Astrocyte of the hippocampus (primary cell): ENCODE data around the gene ADPRHL1.

ENCODE experiments used
- DNase-seq: peaks from one replicate; pipeline ENCODE4 v3.0.0; 2011; ENCODE audit warnings: low read depth, low spot score

The ADPRHL1 gene

GRCh38 chr13:113417836-113418721 is 35.2 kb downstream of the ADPRHL1 start:
- DNase-seq = no peak

GRCh38 chr13:113417008-113417751 is 36.1 kb downstream of the ADPRHL1 start:
- DNase-seq = no peak

- DNase-seq = no peak
These were observed 37.5 kb downstream of the ADPRHL1 start for GRCh38 chr13:113415825-113416224.

GRCh38 chr13:113415032-113415431 is 38.3 kb downstream of the ADPRHL1 start:
- no peak for DNase-seq

- no peak for DNase-seq
These were observed 39.0 kb downstream of the ADPRHL1 start for GRCh38 chr13:113414335-113414734.

- DNase-seq = no peak
These were observed 39.4 kb downstream of the ADPRHL1 start for GRCh38 chr13:113413898-113414282.

GRCh38 chr13:113413178-113413897 is 40.0 kb downstream of the ADPRHL1 start:
- peak; percentile 84 for DNase-seq

- DNase-seq = no peak
These were observed 40.8 kb downstream of the ADPRHL1 start for GRCh38 chr13:113412440-113412839.

- DNase-seq = peak; percentile 94
These were observed 41.9 kb downstream of the ADPRHL1 start for GRCh38 chr13:113411216-113412023.

- peak; percentile 91 for DNase-seq
These were observed 42.7 kb downstream of the ADPRHL1 start for GRCh38 chr13:113410472-113411201.

- DNase-seq = no peak
These were observed 44.7 kb downstream of the ADPRHL1 start for GRCh38 chr13:113408562-113408961.

- peak; percentile 1 for DNase-seq
These were observed 45.5 kb downstream of the ADPRHL1 start for GRCh38 chr13:113407531-113408393.

- DNase-seq = no peak
These were observed 46.2 kb downstream of the ADPRHL1 start for GRCh38 chr13:113407103-113407530.

- DNase-seq = peak; percentile 64
These were observed 46.8 kb downstream of the ADPRHL1 start for GRCh38 chr13:113406321-113407102.

GRCh38 chr13:113405481-113406300 is 47.6 kb downstream of the ADPRHL1 start:
- DNase-seq = no peak

- no peak for DNase-seq
These were observed 48.4 kb downstream of the ADPRHL1 start for GRCh38 chr13:113404723-113405471.

- DNase-seq = no peak
These were observed 48.9 kb downstream of the ADPRHL1 start for GRCh38 chr13:113404366-113404722.
